H1 (cell line): ENCODE data around the gene PALD1. TPM values are rescaled to one million over a fixed set of nuclear protein-coding genes. Genes with fewer than 3 reads are reported as not detected.
A peak's percentile ranks its signal among the peaks of the same experiment; 100 is the strongest.

Experiments used
- CTCF ChIA-PET: fragments of 300-600 bp; sonication (Branson Sonifier 250); formaldehyde crosslinking; loops from one replicate; lab custom pipeline; 2021; ENCODE audit not compliant: partially characterized antibody; lab: Charles Lee
- POLR2A ChIA-PET: fragments of 300-600 bp; sonication (Branson Sonifier 250); formaldehyde crosslinking; loops from one replicate; lab custom pipeline; 2021; ENCODE audit warnings: inconsistent platforms; ENCODE audit not compliant: partially characterized antibody; lab: Charles Lee
- DNase-seq, 2 experiments: peaks; one replicate each; pipeline versions ENCODE4 v3.0.0 to v3.0.0-alpha.2; 2010 to 2022; ENCODE audit warnings: low spot score in 2 of 2, low read depth in 1 of 2, mixed read lengths in 1 of 2
- FAIRE-seq: peaks from 2 replicates; lab custom pipeline; 2011; peaks lifted over from hg19 to GRCh38; lab: Jason Lieb, UNC
- H2AFZ ChIP-seq: 2 replicates; pipeline ENCODE4 v1.8.1; 2012; ENCODE audit warnings: low read length, inconsistent platforms
- H2AK5ac ChIP-seq: 2 replicates; pipeline ENCODE4 v1.6.1; 2013; ENCODE audit warnings: low read depth, low read length
- H2BK120ac ChIP-seq: replicated peaks from 2 replicates; pipeline ENCODE3; 2013; ENCODE audit warnings: low read depth, low read length, inconsistent platforms
- H2BK12ac ChIP-seq: 2 replicates; pipeline ENCODE4 v1.6.1; 2013; ENCODE audit warnings: low read depth, low read length
- H2BK15ac ChIP-seq: 2 replicates; pipeline ENCODE4 v1.6.1; 2013; ENCODE audit warnings: low read length
- H2BK20ac ChIP-seq: 2 replicates; pipeline ENCODE4 v1.6.1; 2013; ENCODE audit warnings: low read length
- H2BK5ac ChIP-seq: 2 replicates; pipeline ENCODE4 v1.6.1; 2013; ENCODE audit warnings: low read depth, low read length
- H3K14ac ChIP-seq: 2 replicates; pipeline ENCODE4 v1.6.1; 2013; ENCODE audit warnings: inconsistent platforms; ENCODE audit not compliant: insufficient read length
- H3K18ac ChIP-seq: 2 replicates; pipeline ENCODE4 v1.6.1; 2013; ENCODE audit warnings: low read length; ENCODE audit errors: extremely low read depth
- H3K23ac ChIP-seq: 2 replicates; pipeline ENCODE4 v1.6.1; 2013; ENCODE audit warnings: inconsistent platforms; ENCODE audit not compliant: insufficient read length
- H3K23me2 ChIP-seq: 2 replicates; pipeline ENCODE4 v1.6.1; 2013; ENCODE audit warnings: low read depth, low read length
- H3K27ac ChIP-seq: 2 replicates; pipeline ENCODE4 v1.6.1; 2011; ENCODE audit warnings: low read depth, low read length, inconsistent platforms
- H3K27me3 ChIP-seq, 4 experiments: replicated peaks in 1 of 4; 1 replicate in 1 of 4; 2 replicates in 3 of 4; pipeline versions ENCODE4 v1.6.1 to v1.8.1; 2011 to 2013; ENCODE audit warnings: low read length in 3 of 4, mild to moderate bottlenecking in 3 of 4, inconsistent platforms in 2 of 4, mixed read lengths in 2 of 4, moderate library complexity in 1 of 4; ENCODE audit not compliant: control insufficient read depth in 3 of 4, insufficient read depth in 3 of 4; ENCODE audit errors: extremely low read depth in 1 of 4
- H3K36me3 ChIP-seq, 4 experiments: 2 replicates each; pipeline versions ENCODE4 v1.6.1 to v1.8.1; 2011 to 2013; ENCODE audit warnings: mild to moderate bottlenecking in 4 of 4, low read length in 3 of 4, moderate library complexity in 2 of 4, control low read depth in 1 of 4, inconsistent platforms in 1 of 4; ENCODE audit not compliant: insufficient read depth in 4 of 4, control insufficient read depth in 2 of 4
- H3K4ac ChIP-seq: replicated peaks from 2 replicates; pipeline ENCODE3; 2013; ENCODE audit warnings: low read length, low read depth, mixed read lengths, inconsistent platforms; ENCODE audit not compliant: insufficient read length
- H3K4me1 ChIP-seq, 4 experiments: replicated peaks in 1 of 4; 1 replicate in 1 of 4; 2 replicates in 3 of 4; pipeline versions ENCODE4 v1.6.1 to v1.8.1; 2011 to 2013; ENCODE audit warnings: low read length in 3 of 4, inconsistent platforms in 2 of 4, mixed read lengths in 1 of 4; ENCODE audit not compliant: insufficient read depth in 4 of 4, control insufficient read depth in 3 of 4
- H3K4me2 ChIP-seq, 2 experiments: 2 replicates each; pipeline versions ENCODE4 v1.6.1 to v1.8.1; 2011 to 2013; ENCODE audit warnings: low read depth in 2 of 2, low read length in 2 of 2, control low read depth in 1 of 2, inconsistent platforms in 1 of 2, mild to moderate bottlenecking in 1 of 2; ENCODE audit not compliant: insufficient read depth in 1 of 2
- H3K4me3 ChIP-seq, 4 experiments: fragments of 200-600, 300-600 bp in 1 of 4; sonication (generic), shearing (Covaris generic), sonication (Bioruptor Twin) in 1 of 4; 2 replicates each; pipeline versions ENCODE4 v1.5.1 to v1.8.1; 2011 to 2016; ENCODE audit warnings: low read length in 4 of 4, low read depth in 3 of 4, control low read depth in 2 of 4, inconsistent platforms in 2 of 4, mild to moderate bottlenecking in 2 of 4, mixed read lengths in 1 of 4, moderate library complexity in 1 of 4; ENCODE audit not compliant: insufficient read depth in 2 of 4; ENCODE audit errors: extremely low read depth in 1 of 4
- H3K56ac ChIP-seq: replicated peaks from 2 replicates; pipeline ENCODE3; 2013; ENCODE audit warnings: low read depth, mild to moderate bottlenecking, mixed read lengths, low read length, inconsistent platforms; ENCODE audit not compliant: insufficient read length
- H3K79me1 ChIP-seq: 2 replicates; pipeline ENCODE4 v1.6.1; 2013; ENCODE audit warnings: low read depth, low read length, control low read depth
- H3K79me2 ChIP-seq, 2 experiments: 2 replicates each; pipeline versions ENCODE4 v1.6.1 to v1.8.1; 2012 to 2013; ENCODE audit warnings: low read length in 2 of 2, mild to moderate bottlenecking in 2 of 2, inconsistent platforms in 1 of 2; ENCODE audit not compliant: insufficient read depth in 2 of 2, control insufficient read depth in 1 of 2
- H3K9ac ChIP-seq, 4 experiments: replicated peaks in 1 of 4; 1 replicate in 1 of 4; 2 replicates in 3 of 4; pipeline versions ENCODE4 v1.6.1 to v1.8.1; 2011 to 2013; ENCODE audit warnings: low read depth in 3 of 4, low read length in 3 of 4, control low read depth in 2 of 4, mild to moderate bottlenecking in 2 of 4, moderate library complexity in 2 of 4, inconsistent platforms in 1 of 4; ENCODE audit errors: extremely low read depth in 1 of 4
- H3K9me3 ChIP-seq, 2 experiments: 2 replicates each; pipeline versions ENCODE4 v1.6.1 to v1.8.1; 2012 to 2013; ENCODE audit warnings: mild to moderate bottlenecking in 2 of 2, moderate library complexity in 2 of 2, control low read depth in 1 of 2, inconsistent platforms in 1 of 2, low read depth in 1 of 2, low read length in 1 of 2, mixed read lengths in 1 of 2; ENCODE audit not compliant: insufficient read depth in 2 of 2
- H4K20me1 ChIP-seq, 2 experiments: replicated peaks in 1 of 2; 2 replicates each; pipeline versions ENCODE3 to v1.8.1; 2011 to 2013; ENCODE audit warnings: inconsistent platforms in 2 of 2, low read length in 2 of 2, mild to moderate bottlenecking in 1 of 2; ENCODE audit not compliant: insufficient read depth in 2 of 2, control insufficient read depth in 1 of 2
- H4K5ac ChIP-seq: 2 replicates; pipeline ENCODE4 v1.6.1; 2013; ENCODE audit warnings: low read length, low read depth, mixed read lengths, inconsistent platforms; ENCODE audit not compliant: insufficient read length
- H4K8ac ChIP-seq: 2 replicates; pipeline ENCODE4 v1.8.0; 2013; ENCODE audit warnings: mild to moderate bottlenecking, moderate library complexity, low read length, inconsistent platforms; ENCODE audit not compliant: insufficient read depth; ENCODE audit errors: extremely low read depth
- H4K91ac ChIP-seq: replicated peaks from 2 replicates; pipeline ENCODE3; 2013; ENCODE audit warnings: low read length, mixed read lengths, inconsistent platforms; ENCODE audit not compliant: insufficient read length
- ASH2L ChIP-seq: fragments of 200-600, 300-600 bp; sonication (generic); IDR thresholded peaks from one replicate; pipeline ENCODE4 v1.7.1; 2017; ENCODE audit warnings: low read length
- CBX8 ChIP-seq: fragments of 300-800, 300-1000 bp; sonication (generic); IDR thresholded peaks from 2 replicates; pipeline ENCODE4 v1.7.1; 2016; ENCODE audit warnings: low read depth, low read length, borderline replicate concordance
- CTBP2 ChIP-seq: IDR thresholded peaks from 2 replicates; pipeline ENCODE4 v1.7.0; 2011; ENCODE audit warnings: borderline replicate concordance, mild to moderate bottlenecking, moderate library complexity, mixed read lengths, low read length; ENCODE audit not compliant: insufficient read depth, insufficient read length
- EGR1 ChIP-seq: IDR thresholded peaks from 2 replicates; pipeline ENCODE4 v1.6.1; 2011; ENCODE audit warnings: low read depth, low read length, borderline replicate concordance
- FOSL1 ChIP-seq: IDR thresholded peaks from 2 replicates; pipeline ENCODE4 v1.6.1; 2011; ENCODE audit warnings: mild to moderate bottlenecking, low read depth, low read length, moderate library complexity; ENCODE audit not compliant: insufficient read depth
- HDAC6 ChIP-seq: IDR thresholded peaks from one replicate; pipeline ENCODE4 v1.7.1; 2012; ENCODE audit warnings: low read depth, mild to moderate bottlenecking, inconsistent platforms, low read length, moderate library complexity
- NRF1 ChIP-seq: IDR thresholded peaks from 2 replicates; pipeline ENCODE4 v1.6.1; 2011; ENCODE audit warnings: mild to moderate bottlenecking, low read depth, low read length, improper control_type of control experiment
- POLR2A ChIP-seq, 2 experiments: IDR thresholded peaks; 1 replicate in 1 of 2; 2 replicates in 1 of 2; pipeline ENCODE4 v1.6.1; 2011; ENCODE audit warnings: low read depth in 2 of 2, low read length in 2 of 2, mild to moderate bottlenecking in 2 of 2; ENCODE audit errors: control extremely low read depth in 1 of 2
- SAP30 ChIP-seq: fragments of 300-600 bp; sonication (generic); IDR thresholded peaks from 2 replicates; pipeline ENCODE4 v1.7.1; 2012; ENCODE audit warnings: low read length, moderate library complexity, mild to moderate bottlenecking, inconsistent platforms; ENCODE audit not compliant: insufficient read depth, insufficient replicate concordance
- WGBS, 2 experiments: shearing (Covaris generic) in 1 of 2; methylation state at CpG; one replicate each; pipeline versions ENCODE4 v1.1.6 to v1.1.7; 2013 to 2015; ENCODE audit warnings: low lambda C conversion rate in 2 of 2, mixed read lengths in 2 of 2, inconsistent platforms in 1 of 2, low coverage in 1 of 2, missing lambda C conversion rate in 1 of 2; ENCODE audit not compliant: insufficient replicate concordance in 2 of 2, insufficient coverage in 1 of 2, insufficient read length in 1 of 2; ENCODE audit errors: extremely low coverage in 1 of 2, missing lambda C conversion rate in 1 of 2; 5-methylcytosine and 5-hydroxymethylcytosine counted together
- polyA plus RNA-seq, 7 experiments: library from polyadenylated mRNA; depleted of rRNA in 3 of 7; stranded (reverse) in 5 of 7; unstranded in 2 of 7; fragments of >200 nt in 5 of 7; fragments of 200-250 nt in 2 of 7; gene quantifications; 1 replicate in 5 of 7; 2 replicates in 1 of 7; 4 replicates in 1 of 7; pipeline versions ENCODE4 v1.2.1 to v1.2.3, GENCODE V29; 2011 to 2013; ENCODE audit warnings: missing spikeins in 2 of 7, mixed read lengths in 2 of 7
- total RNA-seq: library from RNA; stranded (reverse); fragmentation: NEBNext Ultra II Directional; extraction: Animal tissue kit (Norgen Biotek cat#: 25700); gene quantifications from 2 replicates; pipeline ENCODE4 v1.2.1, GENCODE V29; 2021
- TF ChIP-seq, protein P1 (sequence below): IDR thresholded peaks from 2 replicates; pipeline ENCODE4 v1.6.1; 2012; ENCODE audit warnings: low read length, inconsistent platforms

PALD1 gene
- total and polyA plus RNA-seq, 2 of the 8 experiments (the other 6 are each of a cell fraction or from before 2014, with no cell fraction given): 13.3 to 32.8 TPM

DNA sequence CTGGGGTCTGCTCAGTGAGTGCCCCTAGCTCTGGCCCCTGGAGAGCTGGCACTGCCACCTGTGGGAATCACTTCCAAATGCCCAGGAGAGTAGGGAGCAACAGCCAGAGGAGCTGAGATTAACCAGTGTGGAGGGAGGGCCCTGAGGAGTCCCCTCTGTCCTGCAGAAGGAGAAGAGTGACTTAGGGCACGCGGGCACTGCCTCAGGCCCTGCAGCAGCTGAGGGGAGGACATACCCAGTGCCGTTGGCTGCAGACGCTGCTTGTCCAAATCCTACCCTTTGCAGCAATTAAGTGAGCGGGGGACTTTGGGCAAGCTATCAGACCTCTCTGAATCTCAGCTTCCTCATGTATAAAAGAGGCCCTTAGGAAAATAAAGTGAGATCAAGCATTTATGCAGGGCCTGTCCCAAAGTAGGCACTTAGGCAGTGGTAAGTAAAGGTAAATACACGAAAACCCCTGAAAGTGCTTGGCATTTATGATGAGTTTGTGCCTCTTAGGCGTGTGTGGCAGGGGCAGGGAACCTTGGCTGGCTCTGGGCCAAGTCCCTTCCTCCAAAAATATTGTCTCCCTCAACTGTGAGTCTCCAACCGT is 107.1 kb downstream of the PALD1 start:
- H2AK5ac ChIP-seq: no peak overlapping the region
- no peak overlapping the region for H4K5ac ChIP-seq
- no peak overlapping the region for H2BK20ac ChIP-seq
- CTCF ChIA-PET: interaction anchor here (0.9 to 7.4 kb wide), 6 partner anchors 11 to 36 kb away, joined by 3 to 47 read pairs (median 12); no protein-coding TSS in a partner anchor
- DNase-seq (no peak), FAIRE-seq (no peak)
- no peak overlapping the region for H4K91ac ChIP-seq
- no peaks in the 10 kb centered on the region for H3K79me1 ChIP-seq
- peak overlapping the region; percentile 36; the same call in 1 of the 2 replicates for H2AFZ ChIP-seq
- no peak overlapping the region for H3K27ac ChIP-seq
- peaks cover 0 to 6% (median 4%) of the 10 kb centered on the region in 4 experiments; a peak in 5 of 7 replicates for H3K4me1 ChIP-seq
- 88% methylated on average over 8 of the region's 8 CpGs; no CpG with 5 or more reads in 1 of the 2 experiments for WGBS, 2 experiments
- no peaks in the 10 kb centered on the region for H3K9me3 ChIP-seq
- H3K4me2 ChIP-seq: no peak overlapping the region
- no peaks in the 10 kb centered on the region for H3K23me2 ChIP-seq
- H3K23ac ChIP-seq: no peak overlapping the region
- no peaks in the 10 kb centered on the region for H3K36me3 ChIP-seq
- H3K18ac ChIP-seq: no peak overlapping the region
- no peaks in the 10 kb centered on the region for H3K79me2 ChIP-seq
- no peak overlapping the region; a peak in 2 of 7 replicates for H3K9ac ChIP-seq
- no peak overlapping the region for H3K4ac ChIP-seq
- no peak overlapping the region for H3K14ac ChIP-seq
- no peaks in the 10 kb centered on the region for H4K20me1 ChIP-seq
- peak overlapping the region; percentile 6; the same call in 1 of the 2 replicates for H2BK12ac ChIP-seq
- H2BK15ac ChIP-seq: no peak overlapping the region
- no peak overlapping the region for H2BK120ac ChIP-seq
- no peak overlapping the region for H4K8ac ChIP-seq
- H3K56ac ChIP-seq: no peak overlapping the region
- no peaks in the 10 kb centered on the region for H3K27me3 ChIP-seq
- POLR2A ChIA-PET: interaction anchor here (1.3 kb wide), 1 partner anchor 12 kb away, joined by 3 read pairs; no protein-coding TSS in a partner anchor
- H3K4me3 ChIP-seq: no peak overlapping the region
- H2BK5ac ChIP-seq: no peak overlapping the region
- no peak for TF ChIP-seq EGR1
- TF ChIP-seq SAP30: no peak
- no peak for TF ChIP-seq CBX8
- no peak for TF ChIP-seq FOSL1
- TF ChIP-seq NRF1: no peak
- TF ChIP-seq CTBP2: no peak
- no peak for TF ChIP-seq HDAC6
- TF ChIP-seq, protein P1, sequence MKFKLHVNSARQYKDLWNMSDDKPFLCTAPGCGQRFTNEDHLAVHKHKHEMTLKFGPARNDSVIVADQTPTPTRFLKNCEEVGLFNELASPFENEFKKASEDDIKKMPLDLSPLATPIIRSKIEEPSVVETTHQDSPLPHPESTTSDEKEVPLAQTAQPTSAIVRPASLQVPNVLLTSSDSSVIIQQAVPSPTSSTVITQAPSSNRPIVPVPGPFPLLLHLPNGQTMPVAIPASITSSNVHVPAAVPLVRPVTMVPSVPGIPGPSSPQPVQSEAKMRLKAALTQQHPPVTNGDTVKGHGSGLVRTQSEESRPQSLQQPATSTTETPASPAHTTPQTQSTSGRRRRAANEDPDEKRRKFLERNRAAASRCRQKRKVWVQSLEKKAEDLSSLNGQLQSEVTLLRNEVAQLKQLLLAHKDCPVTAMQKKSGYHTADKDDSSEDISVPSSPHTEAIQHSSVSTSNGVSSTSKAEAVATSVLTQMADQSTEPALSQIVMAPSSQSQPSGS: no peak
- no peak for TF ChIP-seq POLR2A (IDR thresholded peaks at IDR 0.05; ENCODE audit: control extremely low read depth in 1 of 2, low read depth in 2 of 2, low read length in 2 of 2)
- no peak for TF ChIP-seq ASH2L
